H1 (cell line): Measurements from ENCODE around the gene DUOX1. TPM values are rescaled to one million over a fixed set of nuclear protein-coding genes. Genes with fewer than 3 reads are reported as not detected.

Experiments
- CTCF ChIA-PET: fragments of 300-600 bp; sonication (Branson Sonifier 250); formaldehyde crosslinking; loops from one replicate; lab custom pipeline; 2021; ENCODE audit not compliant: partially characterized antibody; lab: Charles Lee
- POLR2A ChIA-PET: fragments of 300-600 bp; sonication (Branson Sonifier 250); formaldehyde crosslinking; loops from one replicate; lab custom pipeline; 2021; ENCODE audit warnings: inconsistent platforms; ENCODE audit not compliant: partially characterized antibody; lab: Charles Lee
- DNase-seq, 2 experiments: peaks; one replicate each; pipeline versions ENCODE4 v3.0.0 to v3.0.0-alpha.2; 2010 to 2022; ENCODE audit warnings: low spot score in 2 of 2, low read depth in 1 of 2, mixed read lengths in 1 of 2
- FAIRE-seq: peaks from 2 replicates; lab custom pipeline; 2011; peaks lifted over from hg19 to GRCh38; lab: Jason Lieb, UNC
- H2AFZ ChIP-seq: 2 replicates; pipeline ENCODE4 v1.8.1; 2012; ENCODE audit warnings: low read length, inconsistent platforms
- H2AK5ac ChIP-seq: 2 replicates; pipeline ENCODE4 v1.6.1; 2013; ENCODE audit warnings: low read depth, low read length
- H2BK120ac ChIP-seq: replicated peaks from 2 replicates; pipeline ENCODE3; 2013; ENCODE audit warnings: low read depth, low read length, inconsistent platforms
- H2BK12ac ChIP-seq: 2 replicates; pipeline ENCODE4 v1.6.1; 2013; ENCODE audit warnings: low read depth, low read length
- H2BK15ac ChIP-seq: 2 replicates; pipeline ENCODE4 v1.6.1; 2013; ENCODE audit warnings: low read length
- H2BK20ac ChIP-seq: 2 replicates; pipeline ENCODE4 v1.6.1; 2013; ENCODE audit warnings: low read length
- H2BK5ac ChIP-seq: 2 replicates; pipeline ENCODE4 v1.6.1; 2013; ENCODE audit warnings: low read depth, low read length
- H3K14ac ChIP-seq: 2 replicates; pipeline ENCODE4 v1.6.1; 2013; ENCODE audit warnings: inconsistent platforms; ENCODE audit not compliant: insufficient read length
- H3K18ac ChIP-seq: 2 replicates; pipeline ENCODE4 v1.6.1; 2013; ENCODE audit warnings: low read length; ENCODE audit errors: extremely low read depth
- H3K23ac ChIP-seq: 2 replicates; pipeline ENCODE4 v1.6.1; 2013; ENCODE audit warnings: inconsistent platforms; ENCODE audit not compliant: insufficient read length
- H3K23me2 ChIP-seq: 2 replicates; pipeline ENCODE4 v1.6.1; 2013; ENCODE audit warnings: low read depth, low read length
- H3K27ac ChIP-seq: 2 replicates; pipeline ENCODE4 v1.6.1; 2011; ENCODE audit warnings: low read depth, low read length, inconsistent platforms
- H3K27me3 ChIP-seq, 4 experiments: replicated peaks in 1 of 4; 1 replicate in 1 of 4; 2 replicates in 3 of 4; pipeline versions ENCODE4 v1.6.1 to v1.8.1; 2011 to 2013; ENCODE audit warnings: low read length in 3 of 4, mild to moderate bottlenecking in 3 of 4, inconsistent platforms in 2 of 4, mixed read lengths in 2 of 4, moderate library complexity in 1 of 4; ENCODE audit not compliant: control insufficient read depth in 3 of 4, insufficient read depth in 3 of 4; ENCODE audit errors: extremely low read depth in 1 of 4
- H3K36me3 ChIP-seq, 4 experiments: 2 replicates each; pipeline versions ENCODE4 v1.6.1 to v1.8.1; 2011 to 2013; ENCODE audit warnings: mild to moderate bottlenecking in 4 of 4, low read length in 3 of 4, moderate library complexity in 2 of 4, control low read depth in 1 of 4, inconsistent platforms in 1 of 4; ENCODE audit not compliant: insufficient read depth in 4 of 4, control insufficient read depth in 2 of 4
- H3K4ac ChIP-seq: replicated peaks from 2 replicates; pipeline ENCODE3; 2013; ENCODE audit warnings: low read length, low read depth, mixed read lengths, inconsistent platforms; ENCODE audit not compliant: insufficient read length
- H3K4me1 ChIP-seq, 4 experiments: replicated peaks in 1 of 4; 1 replicate in 1 of 4; 2 replicates in 3 of 4; pipeline versions ENCODE4 v1.6.1 to v1.8.1; 2011 to 2013; ENCODE audit warnings: low read length in 3 of 4, inconsistent platforms in 2 of 4, mixed read lengths in 1 of 4; ENCODE audit not compliant: insufficient read depth in 4 of 4, control insufficient read depth in 3 of 4
- H3K4me2 ChIP-seq, 2 experiments: 2 replicates each; pipeline versions ENCODE4 v1.6.1 to v1.8.1; 2011 to 2013; ENCODE audit warnings: low read depth in 2 of 2, low read length in 2 of 2, control low read depth in 1 of 2, inconsistent platforms in 1 of 2, mild to moderate bottlenecking in 1 of 2; ENCODE audit not compliant: insufficient read depth in 1 of 2
- H3K4me3 ChIP-seq, 4 experiments: fragments of 200-600, 300-600 bp in 1 of 4; sonication (generic), shearing (Covaris generic), sonication (Bioruptor Twin) in 1 of 4; 2 replicates each; pipeline versions ENCODE4 v1.5.1 to v1.8.1; 2011 to 2016; ENCODE audit warnings: low read length in 4 of 4, low read depth in 3 of 4, control low read depth in 2 of 4, inconsistent platforms in 2 of 4, mild to moderate bottlenecking in 2 of 4, mixed read lengths in 1 of 4, moderate library complexity in 1 of 4; ENCODE audit not compliant: insufficient read depth in 2 of 4; ENCODE audit errors: extremely low read depth in 1 of 4
- H3K56ac ChIP-seq: replicated peaks from 2 replicates; pipeline ENCODE3; 2013; ENCODE audit warnings: low read depth, mild to moderate bottlenecking, mixed read lengths, low read length, inconsistent platforms; ENCODE audit not compliant: insufficient read length
- H3K79me1 ChIP-seq: 2 replicates; pipeline ENCODE4 v1.6.1; 2013; ENCODE audit warnings: low read depth, low read length, control low read depth
- H3K79me2 ChIP-seq, 2 experiments: 2 replicates each; pipeline versions ENCODE4 v1.6.1 to v1.8.1; 2012 to 2013; ENCODE audit warnings: low read length in 2 of 2, mild to moderate bottlenecking in 2 of 2, inconsistent platforms in 1 of 2; ENCODE audit not compliant: insufficient read depth in 2 of 2, control insufficient read depth in 1 of 2
- H3K9ac ChIP-seq, 4 experiments: replicated peaks in 1 of 4; 1 replicate in 1 of 4; 2 replicates in 3 of 4; pipeline versions ENCODE4 v1.6.1 to v1.8.1; 2011 to 2013; ENCODE audit warnings: low read depth in 3 of 4, low read length in 3 of 4, control low read depth in 2 of 4, mild to moderate bottlenecking in 2 of 4, moderate library complexity in 2 of 4, inconsistent platforms in 1 of 4; ENCODE audit errors: extremely low read depth in 1 of 4
- H3K9me3 ChIP-seq, 2 experiments: 2 replicates each; pipeline versions ENCODE4 v1.6.1 to v1.8.1; 2012 to 2013; ENCODE audit warnings: mild to moderate bottlenecking in 2 of 2, moderate library complexity in 2 of 2, control low read depth in 1 of 2, inconsistent platforms in 1 of 2, low read depth in 1 of 2, low read length in 1 of 2, mixed read lengths in 1 of 2; ENCODE audit not compliant: insufficient read depth in 2 of 2
- H4K20me1 ChIP-seq, 2 experiments: replicated peaks in 1 of 2; 2 replicates each; pipeline versions ENCODE3 to v1.8.1; 2011 to 2013; ENCODE audit warnings: inconsistent platforms in 2 of 2, low read length in 2 of 2, mild to moderate bottlenecking in 1 of 2; ENCODE audit not compliant: insufficient read depth in 2 of 2, control insufficient read depth in 1 of 2
- H4K5ac ChIP-seq: 2 replicates; pipeline ENCODE4 v1.6.1; 2013; ENCODE audit warnings: low read length, low read depth, mixed read lengths, inconsistent platforms; ENCODE audit not compliant: insufficient read length
- H4K8ac ChIP-seq: 2 replicates; pipeline ENCODE4 v1.8.0; 2013; ENCODE audit warnings: mild to moderate bottlenecking, moderate library complexity, low read length, inconsistent platforms; ENCODE audit not compliant: insufficient read depth; ENCODE audit errors: extremely low read depth
- H4K91ac ChIP-seq: replicated peaks from 2 replicates; pipeline ENCODE3; 2013; ENCODE audit warnings: low read length, mixed read lengths, inconsistent platforms; ENCODE audit not compliant: insufficient read length
- WGBS, 2 experiments: shearing (Covaris generic) in 1 of 2; methylation state at CpG; one replicate each; pipeline versions ENCODE4 v1.1.6 to v1.1.7; 2013 to 2015; ENCODE audit warnings: low lambda C conversion rate in 2 of 2, mixed read lengths in 2 of 2, inconsistent platforms in 1 of 2, low coverage in 1 of 2, missing lambda C conversion rate in 1 of 2; ENCODE audit not compliant: insufficient replicate concordance in 2 of 2, insufficient coverage in 1 of 2, insufficient read length in 1 of 2; ENCODE audit errors: extremely low coverage in 1 of 2, missing lambda C conversion rate in 1 of 2; 5-methylcytosine and 5-hydroxymethylcytosine counted together
- polyA plus RNA-seq, 7 experiments: library from polyadenylated mRNA; depleted of rRNA in 3 of 7; stranded (reverse) in 5 of 7; unstranded in 2 of 7; fragments of >200 nt in 5 of 7; fragments of 200-250 nt in 2 of 7; gene quantifications; 1 replicate in 5 of 7; 2 replicates in 1 of 7; 4 replicates in 1 of 7; pipeline versions ENCODE4 v1.2.1 to v1.2.3, GENCODE V29; 2011 to 2013; ENCODE audit warnings: missing spikeins in 2 of 7, mixed read lengths in 2 of 7
- total RNA-seq: library from RNA; stranded (reverse); fragmentation: NEBNext Ultra II Directional; extraction: Animal tissue kit (Norgen Biotek cat#: 25700); gene quantifications from 2 replicates; pipeline ENCODE4 v1.2.1, GENCODE V29; 2021

DUOX1 gene
- total and polyA plus RNA-seq, 2 of the 8 experiments (the other 6 are each of a cell fraction or from before 2014, with no cell fraction given), result 0.84 to 1.4 TPM

DNA sequence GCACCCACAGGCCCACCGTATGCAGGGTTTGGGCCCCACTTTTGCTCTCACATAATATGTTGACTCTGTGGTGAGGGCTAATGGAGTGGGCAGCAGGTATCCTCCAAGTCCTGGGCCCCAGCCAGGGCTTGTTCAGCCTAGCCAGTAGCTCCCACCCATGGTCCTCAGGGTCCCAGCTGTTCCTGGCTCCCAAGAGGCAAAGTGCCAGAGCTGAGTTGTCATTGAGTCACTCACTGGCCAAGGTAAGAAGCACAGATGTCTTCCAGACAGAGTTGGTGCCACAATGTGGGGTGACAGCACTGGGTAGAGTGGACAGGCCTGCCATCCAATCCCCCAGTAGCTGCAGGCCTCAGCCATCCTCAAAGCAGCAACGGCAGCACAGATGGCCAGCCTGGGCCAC lies 53.7 kb downstream of the DUOX1 start:
- H2AFZ ChIP-seq, result no peak overlapping the region
- H3K4me1 ChIP-seq, result peaks cover 5 to 34% (median 25%) of the 10 kb centered on the region in 4 experiments
- DNase-seq, result no peak
- peak overlapping the region; percentile 61 for H4K5ac ChIP-seq
- ChIA-PET POLR2A (interaction anchor here (2.1 to 6.4 kb wide), 4 partner anchors 12 to 19 kb away, joined by 9 to 55 read pairs (median 22); no protein-coding TSS in a partner anchor), CTCF (interaction anchor here (1.0 to 41.8 kb wide), 3 partner anchors 9 to 232 kb away, joined by 3 to 1117 read pairs (median 1117); partner anchors contain the start of gene SHF)
- H3K9ac ChIP-seq, result no peak overlapping the region
- H2BK5ac ChIP-seq, result peak overlapping the region; percentile 62; the same call in 1 of the 2 replicates
- H3K9me3 ChIP-seq, result no peaks in the 10 kb centered on the region
- H3K18ac ChIP-seq, result peak overlapping the region; percentile 20
- peaks cover 0 to 6% (median 5%) of the 10 kb centered on the region in 4 experiments; a peak in 6 of 7 replicates for H3K27me3 ChIP-seq
- H3K23ac ChIP-seq, result no peak overlapping the region
- peak overlapping the region; percentile 36 for H4K91ac ChIP-seq
- H3K36me3 ChIP-seq, result no peaks in the 10 kb centered on the region
- H3K4me2 ChIP-seq, result peak overlapping the region; percentile 24 to 45; a peak in 3 of 4 replicates
- 78% methylated on average over 2 of the region's 2 CpGs; no CpG with 5 or more reads in 1 of the 2 experiments for WGBS, 2 experiments
- H3K4me3 ChIP-seq, result no peak overlapping the region
- H2BK20ac ChIP-seq, result no peak overlapping the region; the same call in 1 of the 2 replicates
- no peak overlapping the region for H3K27ac ChIP-seq
- peak overlapping the region; percentile 30; the same call in 1 of the 2 replicates for H2AK5ac ChIP-seq
- H3K4ac ChIP-seq, result peak overlapping the region; percentile 36
- H4K8ac ChIP-seq, result no peak overlapping the region
- H3K23me2 ChIP-seq, result peaks cover 14% of the 10 kb centered on the region; the same call in 1 of the 2 replicates
- H2BK120ac ChIP-seq, result peak overlapping the region; percentile 12
- peaks cover 8 to 58% of the 10 kb centered on the region in 2 experiments; a peak in 3 of 4 replicates for H3K79me2 ChIP-seq
- H2BK12ac ChIP-seq, result peak overlapping the region; percentile 63; the same call in 1 of the 2 replicates
- H3K14ac ChIP-seq, result no peak overlapping the region
- H4K20me1 ChIP-seq, result peaks cover 9 to 41% of the 10 kb centered on the region in 2 experiments
- H2BK15ac ChIP-seq, result no peak overlapping the region
- H3K79me1 ChIP-seq, result peaks cover 16% of the 10 kb centered on the region
- no peak for FAIRE-seq
- no peak overlapping the region for H3K56ac ChIP-seq
